ENCODE measurements around the gene EXOC6B.

GRCh38 chr2:72198532-72199241, 627.1 kb downstream of the EXOC6B start:
- TF ChIP-seq CTCF (IDR thresholded peaks at IDR 0.05) (no peak), ZFX (IDR thresholded peaks at IDR 0.05; ENCODE audit: borderline replicate concordance) (no peak)
